Adrenal gland (tissue), 12 donors: ENCODE measurements around the gene ATP8A2. TPM values are rescaled to one million over a fixed set of nuclear protein-coding genes. Genes with fewer than 3 reads are reported as not detected.

ENCODE experiments used
- DNase-seq, 7 donors: peaks; one replicate each; pipeline ENCODE4 v3.0.0-alpha.2; 2019 to 2020
- H3K27ac ChIP-seq, 5 donors: fragments of 200-600 bp; sonication (generic) in 4 of 5; 1 replicate in 3 of 5; 2 replicates in 2 of 5; pipeline versions ENCODE4 v1.5.1 to v1.8.0; 2016 to 2020; ENCODE audit warnings: mild to moderate bottlenecking in 1 of 5
- H3K27me3 ChIP-seq: fragments of 200-600 bp; 2 replicates; pipeline ENCODE4 v1.8.0; 2021
- H3K36me3 ChIP-seq, 2 donors: fragments of 200-600 bp; replicated peaks in 1 of 2; 1 replicate in 1 of 2; 2 replicates in 1 of 2; pipeline versions ENCODE4 v1.5.1 to v1.8.0; 2018 to 2022
- H3K4me1 ChIP-seq, 2 donors: fragments of 200-600 bp; replicated peaks in 1 of 2; 1 replicate in 1 of 2; 2 replicates in 1 of 2; pipeline versions ENCODE4 v1.5.1 to v1.8.0; 2018 to 2021
- H3K4me3 ChIP-seq, 4 donors: fragments of 200-600 bp; sonication (generic) in 3 of 4; one replicate each; pipeline ENCODE4 v1.5.1; 2016 to 2018
- H3K9me3 ChIP-seq, 3 donors: fragments of 200-600 bp; sonication (generic) in 1 of 3; replicated peaks in 1 of 3; 1 replicate in 2 of 3; 2 replicates in 1 of 3; pipeline versions ENCODE4 v1.5.1 to v1.8.0; 2016 to 2021
- CTCF ChIP-seq, 6 experiments: fragments of 450-650 bp in 4 of 6; fragments of 200-600 bp in 2 of 6; sonication (generic) in 1 of 6; IDR thresholded peaks; 1 replicate in 5 of 6; 2 replicates in 1 of 6; pipeline versions ENCODE4 v1.5.1 to v1.8.0; 2016 to 2021; ENCODE audit warnings: antibody characterized with exemption in 6 of 6, mild to moderate bottlenecking in 2 of 6, moderate library complexity in 1 of 6
- POLR2A ChIP-seq, 2 donors: fragments of 450-650 bp; IDR thresholded peaks; one replicate each; pipeline ENCODE4 v1.6.1; 2017; ENCODE audit warnings: antibody characterized with exemption in 2 of 2, mild to moderate bottlenecking in 2 of 2, moderate library complexity in 1 of 2
- WGBS, 4 donors: extraction: QIAGEN DNeasy Blood & Tissue Kit in 2 of 4; methylation state at CpG; one replicate each; pipeline versions ENCODE4 v1.1.5 to v1.1.7; 2013 to 2017; 5-methylcytosine and 5-hydroxymethylcytosine counted together
- intact Hi-C, 2 donors: fragments of 100-400 bp; cut with DNase I; formaldehyde crosslinking; loops; one replicate each; pipeline versions ENCODE4 v1.14.1 to v1.15.0; 2022 to 2023
- polyA plus RNA-seq, 3 donors: library from polyadenylated mRNA; stranded (reverse); fragments of 200-250 nt in 2 of 3; fragments of 350-450 nt in 1 of 3; fragmentation: Illumina TruSeq in 1 of 3; extraction: RNeasy Lipid Tissue Mini Kit (QIAGEN cat#74804) in 1 of 3; gene quantifications; one replicate each; pipeline ENCODE4 v1.2.3, GENCODE V29; 2013 to 2014
- total RNA-seq, 9 donors: library from RNA; depleted of rRNA in 4 of 9; stranded (reverse); fragments of >200 nt in 4 of 9; fragments of 120-200 nt in 1 of 9; fragmentation: NEBNext Ultra II Directional in 1 of 9; extraction: Animal tissue kit (Norgen Biotek cat#: 25700) in 1 of 9; gene quantifications; one replicate each; pipeline versions ENCODE4 v1.1.0 to v1.2.4, GENCODE V29; 2013 to 2023
- donor health status: healthy with polysubstance abuse.
- donor health status: Bipolar disorder and iron deficiency.
- donor health status: DM: yes; HTN: yes; CAD: no.
- donor health status: DM: no; HTN: no; CAD: no.
- donor health status: DM: no; HTN: no; CAD: no.
- donor health status: DM: yes; HTN: yes; CAD: no.

ATP8A2 gene
- total and polyA plus RNA-seq, 12 donors = 0.77 to 14.0 (median 4.3) TPM

- intact Hi-C loops = no loop called here
- WGBS, 4 donors = 78 to 87% (median 84%) methylated on average over 6 of the region's 6 CpGs
- TF ChIP-seq CTCF (IDR thresholded peaks at IDR 0.05) = no peak
- TF ChIP-seq POLR2A (IDR thresholded peaks at IDR 0.05) = no peak
Observed at GRCh38 chr13:25429466-25429865, 57.7 kb downstream of the ATP8A2 start.

GRCh38 chr13:25432691-25433090 lies 60.9 kb downstream of the ATP8A2 start:
- no peak for TF ChIP-seq CTCF (IDR thresholded peaks at IDR 0.05)
- TF ChIP-seq POLR2A (IDR thresholded peaks at IDR 0.05) = no peak
- Histone ChIP-seq H3K27ac (no peak overlapping the region), H3K9me3 (no peaks in the 10 kb centered on the region), H3K36me3 (no peaks in the 10 kb centered on the region), H3K4me3 (no peak overlapping the region), H3K27me3 (no peaks in the 10 kb centered on the region), H3K4me1 (no peaks in the 10 kb centered on the region)
- DNase-seq = no peak
- WGBS, 4 donors = 61 to 66% (median 63%) methylated on average over 2 of the region's 2 CpGs
- intact Hi-C loops = no loop called here

More at GRCh38 chr13:25429466-25429865, 57.7 kb downstream of the ATP8A2 start:
- DNase-seq = no peak
- Histone ChIP-seq H3K27ac (no peak overlapping the region), H3K4me1 (no peaks in the 10 kb centered on the region), H3K4me3 (no peak overlapping the region), H3K27me3 (no peaks in the 10 kb centered on the region), H3K9me3 (no peaks in the 10 kb centered on the region), H3K36me3 (no peaks in the 10 kb centered on the region)

GRCh38 chr13:25440061-25440460 lies 68.3 kb downstream of the ATP8A2 start:
- intact Hi-C loops = no loop called here
- Histone ChIP-seq H3K4me1 (no peaks in the 10 kb centered on the region), H3K4me3 (no peak overlapping the region), H3K9me3 (no peaks in the 10 kb centered on the region), H3K27ac (no peak overlapping the region), H3K36me3 (no peaks in the 10 kb centered on the region), H3K27me3 (no peaks in the 10 kb centered on the region)
- TF ChIP-seq POLR2A (IDR thresholded peaks at IDR 0.05) (no peak), CTCF (IDR thresholded peaks at IDR 0.05) (no peak)
- 63 to 80% (median 73%) methylated on average over 4 of the region's 4 CpGs for WGBS, 4 donors
- DNase-seq = no peak

DNA sequence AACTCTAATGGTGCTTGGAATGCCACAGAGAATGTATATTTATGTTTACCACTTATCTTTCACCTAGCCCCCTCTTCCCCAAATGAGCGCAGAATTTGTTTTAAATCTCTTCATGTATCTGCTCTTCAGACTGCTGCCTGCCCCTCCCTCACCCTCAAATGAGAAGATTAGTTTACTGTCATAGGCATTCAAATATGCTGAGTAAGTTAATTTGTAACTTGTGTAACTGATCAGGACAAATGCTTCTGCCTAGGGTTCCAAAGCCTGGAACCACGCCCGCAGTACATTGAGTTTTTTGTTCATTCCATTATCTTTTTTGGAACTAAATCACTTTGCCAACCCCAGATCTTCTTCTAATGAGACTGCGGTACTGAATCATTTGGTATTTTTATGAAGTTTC lies 74.5 kb downstream of the ATP8A2 start:
- intact Hi-C loops = no loop called here
- Histone ChIP-seq H3K4me3 (no peak overlapping the region), H3K27ac (no peak overlapping the region), H3K36me3 (no peaks in the 10 kb centered on the region), H3K4me1 (no peaks in the 10 kb centered on the region), H3K9me3 (no peaks in the 10 kb centered on the region), H3K27me3 (no peaks in the 10 kb centered on the region)
- TF ChIP-seq POLR2A (IDR thresholded peaks at IDR 0.05) (no peak), CTCF (IDR thresholded peaks at IDR 0.05) (no peak)
- no peak for DNase-seq
- WGBS, 4 donors = 81 to 91% (median 86%) methylated on average over 4 of the region's 4 CpGs
